Mammary epithelial cell (primary cell): ENCODE measurements around the gene MAPKAPK2.

Source experiments
- EZH2 ChIP-seq: IDR thresholded peaks from 2 replicates; pipeline ENCODE4 v1.6.1; 2012; ENCODE audit warnings: low read length, inconsistent platforms, borderline replicate concordance
- TF ChIP-seq, protein P1 (sequence below), 2 donors: IDR thresholded peaks in 1 of 2; conservative IDR thresholded peaks in 1 of 2; 2 replicates each; pipeline ENCODE4 v1.5.1; 2011 to 2012; ENCODE audit warnings: inconsistent platforms in 2 of 2, low read length in 2 of 2, mild to moderate bottlenecking in 2 of 2, control low read depth in 1 of 2, low read depth in 1 of 2; ENCODE audit not compliant: insufficient read depth in 1 of 2; ENCODE audit errors: extremely low read depth in 1 of 2

DNA sequence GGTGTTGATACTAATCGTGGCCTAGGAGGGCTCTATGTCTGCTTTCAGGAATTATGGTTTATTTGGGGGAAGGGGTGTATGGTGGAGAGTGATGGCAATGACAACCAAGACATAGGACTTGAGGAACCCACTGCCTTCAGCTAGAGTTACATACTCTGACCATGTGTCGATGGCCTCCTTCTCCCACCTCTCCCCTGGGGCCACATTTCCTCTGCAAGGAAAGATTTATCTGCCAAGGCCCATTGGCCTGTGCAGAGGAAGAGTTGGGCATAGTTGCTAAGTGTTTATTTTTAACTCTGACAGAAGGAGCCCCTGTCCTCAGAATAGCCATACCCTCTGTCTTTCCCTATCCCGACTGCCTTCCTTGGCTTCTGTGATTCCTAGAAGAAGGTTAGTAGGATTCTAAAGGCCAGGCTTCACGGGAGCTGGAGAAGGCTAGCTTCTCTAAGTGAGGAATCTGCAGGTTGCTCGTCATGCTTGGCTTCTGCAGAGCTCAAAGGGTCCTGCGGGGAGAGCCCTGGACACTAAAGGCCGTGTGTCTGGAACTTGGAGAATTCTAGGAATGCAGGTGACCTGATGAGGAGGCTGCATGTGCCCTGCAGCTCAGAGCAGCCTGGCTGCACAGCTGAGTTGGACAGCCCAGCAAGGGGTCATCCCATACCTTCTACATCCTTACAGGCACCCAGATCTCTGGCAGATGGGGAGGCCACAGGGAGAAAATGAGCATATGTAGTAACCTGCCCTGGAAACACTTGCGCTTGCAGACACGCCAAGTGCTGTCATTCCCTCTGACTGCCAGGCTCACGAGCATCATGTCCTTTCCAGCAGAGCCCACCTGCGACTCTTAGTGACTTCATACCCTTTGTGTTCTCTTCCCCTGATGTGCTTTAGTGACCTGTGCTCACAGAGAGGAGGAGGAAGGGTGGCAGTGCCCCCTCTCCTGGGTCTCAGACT, 9.7 kb downstream of the MAPKAPK2 start:
- TF ChIP-seq, protein P1, sequence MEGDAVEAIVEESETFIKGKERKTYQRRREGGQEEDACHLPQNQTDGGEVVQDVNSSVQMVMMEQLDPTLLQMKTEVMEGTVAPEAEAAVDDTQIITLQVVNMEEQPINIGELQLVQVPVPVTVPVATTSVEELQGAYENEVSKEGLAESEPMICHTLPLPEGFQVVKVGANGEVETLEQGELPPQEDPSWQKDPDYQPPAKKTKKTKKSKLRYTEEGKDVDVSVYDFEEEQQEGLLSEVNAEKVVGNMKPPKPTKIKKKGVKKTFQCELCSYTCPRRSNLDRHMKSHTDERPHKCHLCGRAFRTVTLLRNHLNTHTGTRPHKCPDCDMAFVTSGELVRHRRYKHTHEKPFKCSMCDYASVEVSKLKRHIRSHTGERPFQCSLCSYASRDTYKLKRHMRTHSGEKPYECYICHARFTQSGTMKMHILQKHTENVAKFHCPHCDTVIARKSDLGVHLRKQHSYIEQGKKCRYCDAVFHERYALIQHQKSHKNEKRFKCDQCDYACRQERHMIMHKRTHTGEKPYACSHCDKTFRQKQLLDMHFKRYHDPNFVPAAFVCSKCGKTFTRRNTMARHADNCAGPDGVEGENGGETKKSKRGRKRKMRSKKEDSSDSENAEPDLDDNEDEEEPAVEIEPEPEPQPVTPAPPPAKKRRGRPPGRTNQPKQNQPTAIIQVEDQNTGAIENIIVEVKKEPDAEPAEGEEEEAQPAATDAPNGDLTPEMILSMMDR (conservative IDR thresholded peaks at IDR 0.05 in 1 of 2, IDR thresholded peaks at IDR 0.05 in 1 of 2; ENCODE audit: extremely low read depth in 1 of 2, insufficient read depth in 1 of 2, low read depth in 1 of 2, low read length in 2 of 2), result no peak
- no peak for TF ChIP-seq EZH2
